ENCODE data around the gene CFB.
"Not testable (repeated sequence)": the region's sequence is repeated elsewhere in the genome, so short reads cannot be mapped to it uniquely, and the experiment has no call there.

The CFB gene

GRCh38 chr6:31945507-31946369 is at the start of gene CFB:
TSS of gene CFB (plus strand) at chr6:31946095. CDS start at chr6:31946222, 127 bp downstream.
- DNase-seq, result no peak

GRCh38 chr6:31896493-31896855 is 49.4 kb upstream of the CFB start:
- no peak for DNase-seq

- no peak for DNase-seq
These were observed 48.9 kb upstream of the CFB start for GRCh38 chr6:31896856-31897611.

- peak; percentile 79 for DNase-seq
These were observed 48.1 kb upstream of the CFB start, which contains the start of gene EHMT2 for GRCh38 chr6:31897612-31898382. TSS of gene EHMT2 (minus strand) at chr6:31897698. CDS start at chr6:31897677, 21 bp downstream.

- DNase-seq, result peak; percentile 28
These were observed 47.4 kb upstream of the CFB start for GRCh38 chr6:31898383-31899011.

- DNase-seq, result no peak
These were observed 46.7 kb upstream of the CFB start for GRCh38 chr6:31899215-31899614.

- DNase-seq, result no peak
These were observed 45.8 kb upstream of the CFB start for GRCh38 chr6:31899882-31900722.

- DNase-seq, result no peak
These were observed 44.9 kb upstream of the CFB start for GRCh38 chr6:31900917-31901414.

- peak; percentile 61 for DNase-seq
These were observed 44.4 kb upstream of the CFB start for GRCh38 chr6:31901415-31901952.

GRCh38 chr6:31901953-31902643 is 43.8 kb upstream of the CFB start, which contains the start of gene ZBTB12:
TSS of gene ZBTB12 (minus strand) at chr6:31902086. CDS start at chr6:31901305, 781 bp downstream.
- DNase-seq, result peak; percentile 78

GRCh38 chr6:31903957-31904356 is 41.9 kb upstream of the CFB start:
- DNase-seq, result no peak

- DNase-seq, result no peak
These were observed 40.9 kb upstream of the CFB start for GRCh38 chr6:31905041-31905440.

GRCh38 chr6:31906122-31906521 is 39.8 kb upstream of the CFB start:
- DNase-seq, result no peak

GRCh38 chr6:31906727-31907126 is 39.2 kb upstream of the CFB start:
- DNase-seq, result not testable (repeated sequence)

- DNase-seq, result no peak
These were observed 38.6 kb upstream of the CFB start for GRCh38 chr6:31907158-31907813.

- DNase-seq, result not testable (repeated sequence)
These were observed 37.6 kb upstream of the CFB start for GRCh38 chr6:31908255-31908654.

GRCh38 chr6:31908791-31909190 is 37.1 kb upstream of the CFB start:
- no peak for DNase-seq

- not testable (repeated sequence) for DNase-seq
These were observed 36.6 kb upstream of the CFB start for GRCh38 chr6:31909298-31909697.

GRCh38 chr6:31911826-31912585 is 33.9 kb upstream of the CFB start:
- no peak for DNase-seq

Measured in activated CD4-positive, alpha-beta T cell treated with anti-CD3 and anti-CD28 coated beads, Interleukin-2, amount 50 U/mL, for 1 hour (primary cell).